Measurements from ENCODE around the gene KCP.

GRCh38 chr7:128938544-128939074, 28.1 kb upstream of the KCP start:
- TF ChIP-seq POLR2A (IDR thresholded peaks at IDR 0.05), result no peak
- TF ChIP-seq, protein P1, sequence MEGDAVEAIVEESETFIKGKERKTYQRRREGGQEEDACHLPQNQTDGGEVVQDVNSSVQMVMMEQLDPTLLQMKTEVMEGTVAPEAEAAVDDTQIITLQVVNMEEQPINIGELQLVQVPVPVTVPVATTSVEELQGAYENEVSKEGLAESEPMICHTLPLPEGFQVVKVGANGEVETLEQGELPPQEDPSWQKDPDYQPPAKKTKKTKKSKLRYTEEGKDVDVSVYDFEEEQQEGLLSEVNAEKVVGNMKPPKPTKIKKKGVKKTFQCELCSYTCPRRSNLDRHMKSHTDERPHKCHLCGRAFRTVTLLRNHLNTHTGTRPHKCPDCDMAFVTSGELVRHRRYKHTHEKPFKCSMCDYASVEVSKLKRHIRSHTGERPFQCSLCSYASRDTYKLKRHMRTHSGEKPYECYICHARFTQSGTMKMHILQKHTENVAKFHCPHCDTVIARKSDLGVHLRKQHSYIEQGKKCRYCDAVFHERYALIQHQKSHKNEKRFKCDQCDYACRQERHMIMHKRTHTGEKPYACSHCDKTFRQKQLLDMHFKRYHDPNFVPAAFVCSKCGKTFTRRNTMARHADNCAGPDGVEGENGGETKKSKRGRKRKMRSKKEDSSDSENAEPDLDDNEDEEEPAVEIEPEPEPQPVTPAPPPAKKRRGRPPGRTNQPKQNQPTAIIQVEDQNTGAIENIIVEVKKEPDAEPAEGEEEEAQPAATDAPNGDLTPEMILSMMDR (IDR thresholded peaks at IDR 0.05), result no peak
- no peak for TF ChIP-seq POLR2AphosphoS5 (IDR thresholded peaks at IDR 0.05)

All from breast epithelium (tissue), 3 donors.